Stimulated activated CD8-positive, alpha-beta memory T cell treated with anti-CD3 and anti-CD28 coated beads, Interleukin-15, amount 100 ng/mL, for 4 hours (primary cell): ENCODE data around the gene WRAP73.

Experiments used
- DNase-seq, 2 donors: peaks; one replicate each; pipeline ENCODE4 v3.0.0-alpha.2; 2020; ENCODE audit warnings: low read depth in 2 of 2

Gene WRAP73

GRCh38 chr1:3614755-3615742, 34.9 kb downstream of the WRAP73 start:
- no peak for DNase-seq

- no peak for DNase-seq
Observed at GRCh38 chr1:3612123-3612522, 37.8 kb downstream of the WRAP73 start.

DNA sequence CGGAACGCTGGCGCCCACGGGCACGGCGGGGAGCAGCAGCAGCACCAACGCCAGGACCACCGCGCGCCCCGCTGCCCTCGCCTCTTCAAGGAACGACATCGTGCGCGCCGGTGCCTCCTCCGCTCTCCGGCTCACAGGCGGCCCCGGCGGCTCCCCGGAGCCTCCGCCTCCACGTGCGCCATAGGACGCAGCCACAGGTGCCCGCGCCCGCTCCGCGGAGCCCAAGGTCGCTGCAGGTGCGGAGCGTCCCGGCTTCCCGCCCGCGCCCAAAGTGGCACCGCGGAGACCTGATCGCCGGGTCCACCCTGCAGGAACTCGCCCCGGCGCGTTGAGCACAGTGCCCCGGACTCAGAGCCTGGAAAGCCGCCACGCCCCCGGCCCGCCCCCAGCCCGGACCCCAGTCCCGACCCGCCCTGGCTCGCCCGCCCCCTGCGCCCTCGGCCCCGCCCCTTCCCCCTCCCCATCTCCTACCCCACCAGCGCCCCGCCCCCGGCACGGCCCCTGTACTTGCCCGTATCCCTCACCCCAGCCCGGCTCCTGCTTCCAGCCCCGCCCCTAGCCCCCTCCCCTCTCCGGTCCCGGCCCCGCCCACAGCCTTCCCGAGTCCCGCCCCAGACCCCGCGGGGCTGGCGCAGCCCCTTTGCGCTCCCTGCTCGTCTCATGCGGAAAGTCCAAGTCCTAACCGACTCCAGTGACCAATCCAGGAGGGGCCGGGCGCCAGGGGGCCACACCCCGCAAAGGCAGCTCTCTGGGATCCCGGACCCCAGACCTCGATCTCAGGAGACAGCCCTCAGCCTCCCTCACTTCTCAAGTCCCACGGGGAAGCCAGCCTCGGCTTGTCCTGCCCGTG, 38.5 kb downstream of the WRAP73 start, which contains the start of gene MEGF6:
Gene MEGF6 (minus strand): TSS at position 339 of the 850 bp plus-strand sequence. CDS start 240 bp downstream, at position 99.
- DNase-seq, result peak; percentile 32 to 47

GRCh38 chr1:3610527-3611169, 39.3 kb downstream of the WRAP73 start:
- no peak for DNase-seq

DNA sequence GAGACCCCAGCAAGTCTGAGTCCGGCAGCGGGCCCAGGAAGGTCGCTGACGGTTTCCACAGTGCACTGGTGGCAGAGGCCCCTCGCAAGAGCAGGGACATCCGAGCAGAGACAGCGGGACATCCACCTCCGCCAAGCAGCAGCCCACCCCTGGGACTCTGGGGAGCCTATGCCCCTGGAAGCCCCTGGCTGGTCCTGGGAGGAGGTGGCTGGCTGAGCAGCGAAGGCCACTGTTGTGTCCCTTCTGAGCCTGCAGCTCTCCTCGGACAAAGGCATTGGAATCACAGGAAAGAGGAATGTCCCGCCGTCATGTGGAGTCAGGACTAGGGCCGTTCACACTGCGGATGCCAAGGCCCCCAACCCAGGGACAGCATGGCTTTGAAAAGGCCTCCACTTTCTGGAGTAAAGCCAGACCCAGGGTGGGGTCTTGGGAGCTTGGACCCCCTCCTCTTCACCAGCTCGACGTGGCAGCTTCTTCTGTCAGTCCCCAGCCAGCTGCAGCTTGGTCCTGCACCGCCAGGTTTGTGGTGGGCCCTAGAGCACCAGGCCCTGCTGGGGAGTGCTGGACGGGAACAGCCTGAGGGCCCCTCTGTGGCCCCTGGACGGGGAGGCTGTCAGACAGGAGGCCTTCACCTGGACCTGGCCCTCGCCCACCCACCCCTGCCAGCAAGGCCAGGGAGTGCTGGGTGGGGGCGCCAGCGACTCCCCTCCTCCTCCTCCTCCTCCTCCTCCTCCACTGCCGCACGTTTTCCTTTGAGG, 40.0 kb downstream of the WRAP73 start:
- no peak for DNase-seq

GRCh38 chr1:3609016-3609768, 40.7 kb downstream of the WRAP73 start:
- DNase-seq, result no peak

DNA sequence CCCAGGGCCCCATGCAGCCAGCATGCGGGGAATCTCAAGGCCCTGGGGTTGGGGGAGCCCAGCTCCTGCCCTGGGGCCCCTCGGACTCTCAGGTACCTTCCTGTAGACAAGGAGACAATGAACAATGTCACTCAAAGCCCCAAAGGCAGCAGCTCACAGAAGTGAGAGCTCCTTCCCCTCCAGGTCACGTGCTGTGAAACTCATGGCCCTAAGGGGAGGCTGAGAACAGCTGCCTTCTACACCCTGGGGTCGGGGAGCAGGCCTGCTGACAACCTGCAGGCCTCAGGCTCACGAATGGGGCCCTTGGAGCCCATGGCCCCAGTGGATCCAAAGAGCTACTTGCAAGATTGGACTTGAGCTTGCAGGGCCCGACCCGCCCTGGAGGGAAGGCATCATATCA, 41.7 kb downstream of the WRAP73 start:
- no peak for DNase-seq

- DNase-seq, result no peak
Observed at GRCh38 chr1:3607703-3608065, 42.2 kb downstream of the WRAP73 start.

- DNase-seq, result no peak
Observed at GRCh38 chr1:3606779-3607702, 42.9 kb downstream of the WRAP73 start.

- no peak for DNase-seq
Observed at GRCh38 chr1:3604997-3605823, 44.7 kb downstream of the WRAP73 start.

- no peak for DNase-seq
Observed at GRCh38 chr1:3604468-3604974, 45.4 kb downstream of the WRAP73 start.

GRCh38 chr1:3603571-3604467, 46.1 kb downstream of the WRAP73 start:
- DNase-seq, result no peak

DNA sequence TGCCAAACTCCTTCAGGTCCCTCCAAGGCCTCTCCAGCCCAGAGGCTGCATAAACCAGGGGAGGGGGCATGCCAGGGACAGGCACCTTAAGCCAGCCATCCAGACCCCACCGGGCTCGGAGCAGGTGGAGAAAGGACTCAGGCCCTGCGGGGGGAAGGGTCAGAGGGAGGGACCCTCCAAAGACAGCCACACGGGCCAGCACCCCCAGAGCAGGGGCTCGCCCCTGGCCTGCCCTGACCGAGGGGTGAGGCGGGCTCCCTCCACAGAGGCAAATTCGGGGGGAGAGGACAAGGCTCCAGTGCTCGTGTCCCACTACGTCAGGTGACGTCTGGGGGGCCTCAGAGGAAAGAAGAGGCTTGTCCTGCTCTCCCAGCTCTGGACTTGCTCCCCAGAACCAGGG, 46.7 kb downstream of the WRAP73 start:
- no peak for DNase-seq

GRCh38 chr1:3602375-3602774, 47.5 kb downstream of the WRAP73 start:
- DNase-seq, result no peak

DNA sequence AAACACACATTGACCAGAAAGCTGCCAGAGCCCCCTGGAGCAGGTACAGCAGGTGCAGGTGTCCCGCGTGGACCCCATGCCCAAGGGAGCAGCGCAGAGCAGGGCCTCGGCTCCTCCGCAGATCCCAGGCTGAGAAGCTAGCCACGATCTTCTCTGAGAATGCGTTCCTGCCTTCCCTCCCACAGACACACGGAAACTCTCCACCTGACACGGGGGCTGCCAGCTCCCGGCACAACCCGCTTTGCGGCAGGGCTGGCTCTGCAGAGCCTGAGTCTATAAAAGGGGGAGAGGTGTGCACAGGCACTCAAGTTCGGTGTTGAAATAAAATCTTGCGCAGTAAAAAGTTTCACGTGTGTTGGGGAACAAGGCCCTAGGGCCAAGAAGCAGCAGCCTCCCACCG, 48.2 kb downstream of the WRAP73 start:
- no peak for DNase-seq

DNA sequence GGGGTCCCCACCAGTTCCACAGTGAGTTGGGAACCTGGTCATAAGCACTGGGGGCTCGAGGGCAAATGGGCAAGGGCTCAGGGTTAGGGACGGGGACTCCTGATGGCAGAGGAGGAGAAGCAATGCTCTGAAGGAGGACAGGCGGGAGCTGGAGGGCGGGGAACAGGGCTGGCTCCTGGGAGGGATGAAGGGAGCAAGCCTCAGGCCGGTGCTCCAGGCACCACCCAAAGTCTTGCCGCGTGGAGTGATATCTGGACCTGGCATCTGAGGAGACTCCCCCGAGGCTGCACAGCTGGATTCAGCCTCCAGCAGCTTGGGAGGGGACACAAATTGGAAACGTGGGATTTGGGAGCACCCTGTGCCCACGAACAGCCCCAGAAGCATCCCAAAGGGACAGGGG, 49.5 kb downstream of the WRAP73 start:
- no peak for DNase-seq

DNA sequence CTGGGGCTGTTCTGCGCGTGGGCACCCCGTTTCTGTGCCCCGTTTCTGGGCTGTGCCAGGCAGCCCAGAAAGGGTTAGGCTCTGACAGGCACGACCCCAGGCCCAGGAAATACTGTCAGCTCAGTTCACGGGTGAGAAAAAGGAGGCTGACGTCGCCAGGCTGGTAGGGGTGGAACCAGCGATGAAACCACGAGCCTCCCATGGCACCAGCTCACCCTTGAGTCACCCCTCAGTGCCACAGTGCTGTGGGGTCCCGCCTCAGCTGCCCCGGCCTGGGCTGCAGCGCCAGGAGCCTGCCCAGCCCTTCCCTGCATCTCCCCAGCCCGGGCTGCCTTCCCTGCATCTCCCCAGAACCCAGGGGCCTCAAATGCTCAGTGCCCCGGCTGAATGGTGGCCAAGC, 50.1 kb downstream of the WRAP73 start:
- DNase-seq, result no peak
